HG02870 (cell line): Measurements from ENCODE around the gene PLAC1.

Source experiments
- ATAC-seq: cut with Tn5 transposase; IDR thresholded peaks from one replicate; pipeline ENCODE4 v1.9.1; 2021; ENCODE audit warnings: mild to moderate bottlenecking, moderate library complexity; ENCODE audit not compliant: unreplicated experiment

The PLAC1 gene

GRCh38 chrX:134671294-134671693, 13.0 kb upstream of the PLAC1 start:
- ATAC-seq, result no peak

- ATAC-seq, result no peak
Measured at GRCh38 chrX:134670134-134670924, 12.1 kb upstream of the PLAC1 start.

GRCh38 chrX:134669378-134670098, 11.3 kb upstream of the PLAC1 start:
- ATAC-seq, result no peak

- no peak for ATAC-seq
Measured at GRCh38 chrX:134664202-134664601, 5.9 kb upstream of the PLAC1 start.

GRCh38 chrX:134661295-134661694, 3.0 kb upstream of the PLAC1 start:
- ATAC-seq, result no peak

- no peak for ATAC-seq
Measured at GRCh38 chrX:134660627-134661026, 2.4 kb upstream of the PLAC1 start.

DNA sequence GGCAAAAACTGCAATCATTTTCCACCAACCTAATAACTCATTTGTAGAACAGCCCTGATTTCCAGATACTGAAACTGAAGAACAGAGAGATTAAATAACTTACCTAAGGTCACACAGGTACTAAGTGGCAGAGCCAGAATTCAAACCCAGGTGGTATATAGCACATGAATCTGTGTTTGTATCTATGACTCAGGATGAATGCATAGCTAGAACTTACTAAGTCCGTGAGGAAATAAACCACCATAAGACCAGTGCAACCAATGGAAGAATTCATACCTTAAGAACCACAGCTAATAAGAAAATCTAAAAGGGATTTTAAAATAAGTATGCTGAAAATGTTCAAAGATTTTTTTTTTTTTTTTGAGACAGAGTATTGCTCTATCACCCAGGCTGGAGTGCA, 1.5 kb upstream of the PLAC1 start:
- no peak for ATAC-seq

GRCh38 chrX:134658760-134659023, 421 bp upstream of the PLAC1 start:
- ATAC-seq, result no peak

DNA sequence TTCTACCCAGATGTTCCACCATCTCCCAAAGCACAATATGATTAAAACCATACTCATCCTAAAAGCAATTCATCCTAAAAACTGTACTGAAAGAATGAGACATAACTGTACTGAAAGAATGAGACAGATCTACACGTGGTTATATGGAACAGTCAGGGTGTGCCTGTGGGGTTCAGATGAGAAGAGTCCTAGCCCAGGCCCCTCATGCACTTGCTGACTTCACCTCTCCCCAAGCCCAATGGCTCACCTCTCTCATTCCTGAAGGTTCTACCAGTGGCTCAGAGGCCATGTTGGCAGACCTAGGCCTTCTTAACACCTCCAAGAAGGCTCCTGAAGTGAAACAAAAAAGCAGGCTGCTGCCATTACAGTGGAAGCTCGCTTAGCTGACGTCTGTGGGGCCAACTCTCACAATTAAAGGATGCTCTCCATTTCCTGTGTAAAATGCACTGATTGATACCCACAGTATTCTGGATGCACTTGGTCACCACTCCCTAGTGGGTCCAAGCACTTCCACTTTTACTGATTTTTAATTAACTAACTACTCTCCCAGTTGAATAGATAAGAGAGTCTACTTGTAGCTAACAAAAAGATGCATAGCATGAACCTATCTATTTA, 3.8 kb downstream of the PLAC1 start:
- peak; percentile 77 for ATAC-seq

DNA sequence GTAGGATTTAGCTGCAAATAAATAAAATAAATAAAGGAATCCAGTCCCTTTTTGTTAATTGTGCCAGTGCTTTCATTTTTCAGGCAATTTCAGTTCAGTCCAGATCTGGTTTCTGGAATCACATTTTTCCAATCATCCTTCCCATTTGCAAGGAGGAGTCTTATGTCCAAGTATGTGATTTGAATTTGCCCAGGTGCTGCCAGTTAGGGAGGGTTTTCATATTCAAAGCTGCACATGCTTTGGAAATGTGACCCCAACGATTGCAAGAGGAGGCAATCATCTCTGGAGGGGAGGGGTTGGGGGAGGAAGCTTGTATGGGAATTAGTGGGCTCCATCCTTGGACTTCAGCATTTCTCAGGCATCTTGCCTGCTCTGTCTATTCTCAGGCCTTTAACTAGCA, 4.4 kb downstream of the PLAC1 start:
- no peak for ATAC-seq

DNA sequence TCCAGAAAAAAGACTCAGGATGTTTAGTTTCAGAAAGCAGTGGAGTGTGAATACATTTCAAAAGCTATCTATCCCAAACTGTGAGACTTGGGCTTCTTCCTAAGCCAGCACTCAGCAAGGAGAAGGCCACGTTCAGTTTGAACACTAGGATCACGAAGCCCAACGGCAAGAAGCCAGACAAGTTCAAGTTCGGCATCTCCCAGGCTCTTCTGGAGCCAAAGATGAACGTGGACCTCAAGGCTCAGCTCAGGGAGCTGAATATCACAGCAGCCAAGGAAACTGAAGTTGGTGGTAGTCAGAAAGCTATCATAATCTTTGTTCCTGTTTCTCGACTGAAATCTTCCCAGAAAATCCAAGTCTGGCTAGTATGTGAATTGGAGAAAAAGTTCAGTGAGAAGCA, 7.6 kb downstream of the PLAC1 start:
- no peak for ATAC-seq

GRCh38 chrX:134649770-134650169, 8.5 kb downstream of the PLAC1 start:
- ATAC-seq, result no peak

DNA sequence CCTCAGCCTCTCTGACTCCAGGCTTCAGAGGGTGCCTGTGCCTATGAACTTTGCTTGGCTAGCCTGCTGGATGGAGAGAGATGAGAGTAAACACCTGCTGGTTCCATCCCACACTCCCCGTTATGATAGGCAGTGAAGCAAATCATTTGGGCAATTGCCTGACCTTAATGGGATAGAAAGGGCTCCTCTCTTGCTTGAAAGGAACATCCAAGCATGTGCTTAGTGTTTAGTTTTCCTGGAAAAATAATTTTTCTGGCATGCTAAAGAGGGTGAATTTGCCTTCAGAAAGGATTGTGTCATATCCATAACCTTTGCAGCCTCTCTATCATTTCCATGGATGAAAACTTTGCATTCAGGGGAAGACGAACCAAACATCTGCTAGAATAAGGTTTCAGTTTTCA, 10.8 kb downstream of the PLAC1 start:
- ATAC-seq, result no peak

GRCh38 chrX:134646691-134647090, 11.6 kb downstream of the PLAC1 start:
- ATAC-seq, result no peak

- no peak for ATAC-seq
Measured at GRCh38 chrX:134645936-134646543, 12.2 kb downstream of the PLAC1 start.

GRCh38 chrX:134642386-134642785, 15.9 kb downstream of the PLAC1 start:
- ATAC-seq, result no peak

- no peak for ATAC-seq
Measured at GRCh38 chrX:134641346-134641745, 16.9 kb downstream of the PLAC1 start.

GRCh38 chrX:134640914-134641313, 17.4 kb downstream of the PLAC1 start:
- no peak for ATAC-seq

DNA sequence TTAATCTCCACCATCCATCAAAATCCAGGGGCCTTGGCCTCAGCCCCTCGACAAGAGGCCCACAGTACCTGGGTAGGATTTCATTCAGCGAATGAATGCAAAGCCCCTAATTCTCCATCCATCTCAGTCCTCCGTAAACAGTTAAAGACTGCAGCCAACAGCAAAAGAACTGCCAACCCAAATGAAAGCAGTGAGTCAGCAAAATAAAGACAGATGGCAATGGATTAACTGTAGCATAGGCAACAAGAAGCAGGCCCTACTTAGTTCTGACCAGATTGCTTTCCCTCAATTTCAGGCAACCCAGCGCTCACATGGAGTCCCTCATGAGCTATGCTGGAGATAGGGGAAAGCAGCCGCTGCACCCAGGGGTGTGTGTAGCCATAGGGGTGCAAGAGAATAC, 21.4 kb downstream of the PLAC1 start:
- ATAC-seq, result no peak

- peak; percentile 93 for ATAC-seq
Measured at GRCh38 chrX:134634691-134635090, 23.6 kb downstream of the PLAC1 start.

DNA sequence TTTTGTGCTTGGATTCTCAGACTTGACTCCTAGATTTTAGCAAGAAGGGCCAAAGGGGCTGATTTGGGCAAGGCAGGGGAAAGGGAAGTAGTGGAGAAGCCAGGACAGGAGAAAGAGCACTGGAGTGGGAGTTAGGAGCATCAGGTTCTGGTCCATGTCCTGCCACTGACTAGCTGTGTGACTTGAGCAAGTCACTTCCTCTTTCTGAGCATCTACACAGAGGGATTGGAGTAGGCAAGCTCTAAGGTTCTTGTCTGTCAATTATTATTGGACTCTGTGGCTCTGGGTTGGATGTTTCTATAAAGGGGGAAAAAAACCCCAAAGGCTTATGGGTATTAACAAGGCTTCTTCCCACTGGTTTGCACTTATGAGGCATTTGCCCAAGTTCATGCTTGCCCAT, 24.4 kb downstream of the PLAC1 start:
- no peak for ATAC-seq

- no peak for ATAC-seq
Measured at GRCh38 chrX:134633394-134633793, 24.9 kb downstream of the PLAC1 start.
